ENCODE data around the gene CRBN.

Gene CRBN

DNA sequence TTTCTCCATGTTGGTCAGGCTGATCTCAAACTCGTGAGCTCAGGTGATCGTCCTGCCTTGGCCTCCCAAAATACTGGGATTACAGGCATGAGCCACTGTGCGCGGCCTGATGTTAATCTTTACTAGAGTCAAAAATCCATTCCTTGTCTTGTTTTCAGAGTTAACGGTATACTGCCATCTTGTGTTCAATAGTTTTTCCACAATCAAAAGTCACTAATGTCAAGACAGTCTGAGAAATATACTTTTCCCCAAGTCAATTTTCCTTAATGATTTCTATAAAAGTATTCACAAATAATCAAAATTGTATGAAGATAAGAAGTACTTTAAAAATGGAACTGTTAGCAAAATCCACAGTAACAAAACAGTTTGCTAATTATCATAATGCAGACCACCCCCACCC lies 8.5 kb downstream of the CRBN start:
- DNase-seq (ENCODE audit: low read depth), result no peak

DNA sequence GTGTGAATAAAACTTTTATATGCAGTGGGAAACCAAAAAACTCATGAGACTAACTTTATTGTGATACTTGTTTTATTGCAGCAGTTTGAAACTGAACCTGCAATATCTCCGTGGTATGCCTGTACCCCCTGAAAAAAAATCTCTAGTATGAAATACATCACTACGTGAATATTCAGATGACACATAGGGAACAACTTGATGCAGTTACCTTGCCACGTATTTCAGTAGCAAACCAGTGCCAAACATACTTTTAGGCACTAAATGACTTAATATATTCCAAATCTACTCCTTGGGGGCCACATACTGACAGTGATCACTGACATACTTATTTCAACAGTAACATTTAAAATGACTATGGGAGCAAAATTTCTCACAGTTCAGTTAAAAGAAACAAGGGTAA lies 13.8 kb downstream of the CRBN start:
- no peak for DNase-seq (ENCODE audit: low read depth)

DNA sequence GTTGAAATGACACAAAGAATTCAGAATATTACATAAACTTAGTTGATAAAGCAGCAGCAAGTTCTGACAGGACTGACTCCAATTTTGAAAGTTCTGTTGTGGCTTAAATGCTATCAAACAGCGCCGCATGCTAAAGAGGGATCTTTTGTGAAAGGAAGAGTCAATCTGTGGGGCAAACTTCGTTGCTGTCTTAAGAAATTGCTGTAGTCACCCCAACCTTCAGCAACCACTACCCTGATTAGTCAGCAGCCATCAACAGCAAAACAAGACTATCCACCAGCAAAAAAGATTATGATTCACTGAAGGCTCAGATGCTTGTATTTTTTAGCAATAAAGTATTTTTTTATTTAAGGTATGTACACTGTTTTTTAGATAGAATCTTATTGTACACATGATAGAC lies 14.2 kb downstream of the CRBN start:
- no peak for DNase-seq (ENCODE audit: low read depth)

DNA sequence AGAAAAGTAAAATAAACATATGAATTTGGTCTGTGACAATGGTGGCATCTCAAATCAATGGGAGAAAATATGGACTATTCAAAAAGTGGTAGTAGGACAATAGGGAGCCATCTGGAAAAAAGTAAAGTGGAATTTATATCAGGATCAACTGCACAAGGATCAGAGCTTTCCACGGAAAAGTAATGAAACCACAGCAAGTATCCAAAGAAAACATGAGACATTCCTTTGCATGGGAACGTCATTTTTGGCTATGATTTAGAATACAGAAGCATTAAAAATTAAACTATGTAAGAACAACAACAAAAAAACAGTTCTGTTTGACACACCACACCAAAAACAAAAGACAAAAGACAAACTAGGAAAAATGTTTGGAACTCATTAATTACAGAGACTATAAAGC lies 18.7 kb downstream of the CRBN start:
- no peak for DNase-seq (ENCODE audit: low read depth)

DNA sequence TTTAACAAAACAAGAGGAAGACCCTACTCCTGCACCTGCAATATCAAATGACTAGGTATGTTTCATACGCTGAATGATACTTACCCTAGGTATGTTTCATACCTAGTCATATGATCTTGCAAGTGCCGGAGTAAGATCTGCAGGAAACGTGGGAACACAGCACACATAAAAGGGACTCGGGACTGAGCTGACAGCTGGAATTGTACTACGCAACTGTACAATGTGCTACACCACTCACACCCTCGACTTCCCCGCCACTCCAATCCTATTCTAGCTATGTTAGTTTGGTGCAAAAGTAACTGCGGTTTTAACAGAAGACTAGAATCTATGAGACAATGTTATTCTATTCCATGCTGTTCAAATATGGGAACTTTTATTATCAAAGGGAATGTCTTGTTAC lies 22.0 kb downstream of the CRBN start:
- DNase-seq (ENCODE audit: low read depth), result no peak

DNA sequence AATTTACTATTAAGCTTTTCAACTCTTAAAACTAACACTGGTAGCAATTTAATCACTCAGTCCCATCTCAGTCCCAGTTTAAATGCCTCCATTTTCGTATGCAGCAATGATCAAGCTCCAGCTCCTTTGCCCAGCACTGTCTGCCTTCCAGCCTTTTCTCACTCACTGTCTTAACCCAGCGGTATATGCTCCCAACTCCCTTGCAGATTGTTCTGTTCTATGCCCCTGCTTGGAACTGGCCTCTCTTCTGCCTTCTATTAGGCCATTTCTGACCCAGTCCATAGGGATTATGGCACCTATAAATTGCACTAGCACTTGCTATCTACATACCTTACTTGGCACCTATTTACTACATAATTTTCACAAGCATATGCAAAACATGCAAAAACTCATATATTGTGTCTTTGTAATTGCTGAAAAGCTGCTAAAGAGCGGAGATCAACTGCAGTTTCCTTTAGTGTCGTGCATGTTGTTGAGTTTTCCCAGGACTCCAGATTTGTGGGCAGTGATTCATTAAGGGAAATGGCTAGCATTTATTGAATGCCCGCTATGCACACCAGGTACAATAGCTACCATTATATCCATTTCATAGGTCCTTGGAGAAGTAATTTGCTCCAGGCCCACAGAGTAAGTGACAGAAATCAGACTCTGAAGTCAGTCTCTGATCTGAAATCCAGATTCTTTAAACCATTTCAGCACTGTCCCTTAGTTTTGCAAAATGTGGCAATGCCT lies 24.4 kb downstream of the CRBN start:
- DNase-seq (ENCODE audit: low read depth), result no peak

DNA sequence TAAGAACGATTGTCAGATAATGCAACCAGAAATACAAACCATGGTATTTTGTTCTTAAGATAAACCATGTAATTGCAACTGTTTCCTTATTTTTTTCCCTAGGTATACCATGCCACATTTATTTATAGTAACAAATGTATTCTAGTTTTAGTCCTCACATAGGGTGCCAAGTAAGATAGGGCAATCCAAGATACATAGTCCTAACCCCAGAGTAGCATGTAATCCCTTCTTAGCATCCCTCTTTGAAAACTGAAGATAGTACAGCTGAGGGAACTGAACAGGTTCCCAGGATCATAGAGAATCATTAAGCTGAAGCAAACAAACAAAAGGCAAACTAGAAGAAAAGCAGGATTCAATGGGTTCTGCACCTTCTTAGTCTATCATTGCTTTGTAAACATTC lies 28.0 kb downstream of the CRBN start:
- no peak for DNase-seq (ENCODE audit: low read depth)

DNA sequence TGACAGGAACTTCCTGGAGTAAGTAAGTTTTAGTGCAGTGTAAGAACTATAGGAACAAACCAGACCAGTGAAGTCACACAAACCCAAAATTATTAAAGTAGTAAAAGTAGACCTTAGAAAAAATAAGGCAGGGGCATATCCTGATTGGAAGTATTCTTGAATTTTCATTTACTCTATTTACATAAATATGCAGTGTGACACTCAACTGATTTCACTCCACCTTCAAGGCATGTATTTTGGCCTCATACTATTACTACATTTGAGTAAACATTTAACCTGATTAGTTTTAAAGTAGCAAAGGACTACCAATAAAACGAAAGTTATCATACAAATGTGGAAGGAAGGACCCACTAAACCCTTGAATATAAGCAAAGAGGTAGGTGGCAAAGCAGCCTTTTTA lies 29.9 kb downstream of the CRBN start:
- no peak for DNase-seq (ENCODE audit: low read depth)

DNA sequence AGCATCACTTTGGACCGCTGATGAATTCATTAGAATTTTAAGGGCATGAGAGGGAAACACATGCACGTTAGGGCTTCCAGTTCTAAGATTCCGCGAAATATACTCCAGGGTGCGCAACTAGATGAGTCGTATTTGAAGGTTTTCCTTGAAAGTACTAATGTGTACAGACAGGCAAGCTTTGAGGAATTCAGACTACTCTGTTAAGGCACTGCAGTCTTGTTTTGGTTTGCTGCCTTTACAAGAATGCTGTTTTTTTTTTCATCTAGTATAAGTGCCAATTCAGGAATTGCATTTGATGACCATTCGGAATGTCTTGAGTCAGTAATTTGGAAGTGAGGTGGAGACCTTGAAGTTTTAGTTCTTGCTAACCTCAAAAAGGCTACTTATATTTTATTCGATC lies 33.7 kb downstream of the CRBN start:
- no peak for DNase-seq (ENCODE audit: low read depth)

DNA sequence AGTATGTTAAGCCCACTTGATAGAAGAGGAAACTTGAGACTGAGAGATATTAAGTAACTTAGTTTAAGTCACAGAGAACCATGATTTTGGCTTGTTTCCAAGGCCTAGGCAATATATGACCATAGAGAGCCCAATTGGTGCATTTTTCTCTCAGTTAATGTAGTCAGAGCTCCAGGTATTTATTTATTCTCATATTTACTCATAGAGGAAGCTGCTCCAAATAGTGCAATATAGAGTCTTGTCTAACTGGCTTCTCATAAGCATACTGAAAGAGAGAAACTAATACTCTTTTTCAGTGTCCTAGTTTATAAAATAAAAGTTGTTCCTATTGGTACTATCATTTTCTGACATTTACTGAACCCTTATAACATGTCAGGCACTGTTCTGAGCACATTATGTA lies 37.6 kb downstream of the CRBN start:
- DNase-seq (ENCODE audit: low read depth), result no peak

DNA sequence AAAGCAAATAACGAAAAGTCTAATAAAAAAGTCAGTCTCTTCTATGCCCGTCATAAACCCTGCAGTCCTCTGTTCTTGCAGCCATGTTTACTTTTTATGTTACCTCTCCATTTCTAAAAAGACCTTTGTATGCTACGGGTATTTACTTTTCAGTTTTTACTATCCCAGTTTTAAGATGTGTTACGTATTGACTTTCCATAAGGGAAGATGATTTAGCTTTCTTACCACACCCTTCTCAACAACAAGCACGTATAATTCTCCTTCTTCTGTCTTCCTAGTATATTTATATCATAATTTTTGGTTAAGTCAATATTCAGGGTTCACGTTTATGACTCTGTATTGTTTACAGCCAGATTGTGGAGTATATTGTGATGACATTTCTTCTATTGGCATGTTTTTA lies 42.0 kb downstream of the CRBN start:
- DNase-seq (ENCODE audit: low read depth), result no peak

DNA sequence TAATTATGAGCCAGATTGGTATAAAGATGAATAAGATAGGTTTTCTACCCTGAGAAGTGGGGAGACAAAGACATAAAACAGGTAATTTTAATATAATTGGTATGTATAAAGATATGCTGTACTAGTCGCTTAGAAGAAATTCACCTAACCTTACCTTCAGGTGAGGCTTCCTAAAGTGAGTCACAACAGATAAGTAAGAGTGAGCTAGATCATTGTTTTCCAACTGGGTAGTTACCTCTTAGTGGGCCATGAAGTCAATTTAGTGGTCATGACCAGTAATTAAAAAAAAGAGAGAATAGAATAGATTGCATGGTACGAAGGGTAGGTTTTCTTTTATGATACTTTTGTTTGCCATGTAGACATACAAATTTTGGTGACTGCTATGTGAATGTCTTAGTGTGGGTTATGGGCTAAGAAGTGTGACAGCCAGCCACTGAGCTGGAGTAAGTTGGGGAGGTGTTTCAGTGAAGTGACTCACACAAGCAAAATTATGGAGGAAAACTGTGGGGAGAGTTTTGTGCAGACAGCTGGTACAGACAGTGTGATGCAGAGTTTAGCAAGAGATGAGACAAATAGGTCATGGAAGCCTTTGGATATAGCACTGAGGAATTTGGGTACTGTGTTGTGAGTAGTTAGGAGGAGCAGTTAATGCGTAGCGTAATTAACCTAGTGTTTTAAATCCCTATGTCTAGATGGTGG lies 44.6 kb downstream of the CRBN start:
- DNase-seq (ENCODE audit: low read depth), result no peak

DNA sequence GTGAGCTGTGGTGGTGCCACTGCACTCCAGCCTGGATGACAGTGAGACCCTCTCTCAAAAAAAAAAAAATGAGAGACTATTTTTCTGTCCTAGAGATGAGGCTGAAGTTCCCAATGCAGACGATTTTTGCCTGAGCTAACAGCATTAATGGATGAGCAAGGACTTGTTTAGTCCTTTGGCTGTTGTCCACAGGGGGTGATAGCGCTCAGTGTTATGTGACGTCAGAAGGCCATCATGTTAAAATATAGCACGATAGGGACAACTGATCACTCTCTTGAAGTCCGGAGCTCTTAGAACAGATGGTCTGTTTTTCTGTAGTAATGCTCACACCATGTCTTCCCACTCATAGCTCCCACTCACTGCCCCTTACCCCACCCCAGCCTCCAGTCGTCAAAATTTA lies 46.0 kb downstream of the CRBN start:
- DNase-seq (ENCODE audit: low read depth), result no peak

DNA sequence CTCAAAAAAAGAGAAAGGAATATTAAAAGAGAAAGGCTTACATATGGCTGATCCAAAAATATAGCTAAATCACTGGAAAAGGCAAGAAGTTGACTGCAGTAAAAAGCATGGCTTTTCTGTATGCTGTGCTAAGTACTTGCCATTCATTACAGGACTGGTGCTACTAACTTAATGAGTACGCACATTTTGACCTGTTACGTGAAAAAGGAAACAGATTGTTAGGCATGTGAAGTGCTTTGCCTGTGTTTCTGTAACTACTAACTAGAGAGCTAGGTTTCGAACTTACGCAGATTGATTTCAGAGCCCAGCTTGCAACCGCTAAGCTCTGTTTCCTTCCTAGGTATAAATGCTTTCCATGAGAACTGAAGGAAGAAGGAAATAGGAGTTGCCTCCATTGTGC lies 49.9 kb downstream of the CRBN start:
- DNase-seq (ENCODE audit: low read depth), result no peak

DNA sequence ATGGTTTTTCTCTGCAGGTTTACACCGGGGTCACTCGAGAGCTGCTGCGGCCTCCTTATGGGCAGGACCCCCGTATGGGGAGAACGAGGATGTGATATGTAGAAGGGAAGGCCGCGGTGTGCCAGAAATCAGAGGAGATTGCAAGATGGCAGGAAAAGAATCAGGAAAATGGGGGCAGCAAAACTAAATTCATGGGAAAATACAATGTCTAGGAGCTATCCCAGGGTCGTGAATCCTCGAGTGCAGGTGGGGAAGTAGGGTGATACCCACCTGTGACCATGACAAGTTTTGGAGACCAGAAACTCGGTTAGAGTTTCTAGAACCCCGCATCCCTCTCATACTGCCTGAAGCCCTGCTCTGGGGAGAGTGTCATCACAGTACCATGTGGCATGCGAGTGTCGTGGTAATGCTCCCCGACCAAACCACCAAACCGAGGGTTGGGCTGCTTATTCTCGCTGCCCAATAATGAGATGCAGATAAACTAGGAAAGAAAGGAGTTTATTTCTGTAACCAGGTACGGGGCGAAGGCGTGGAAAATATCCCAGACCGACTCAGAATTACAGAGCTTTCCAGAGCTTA lies 52.0 kb downstream of the CRBN start:
- DNase-seq (ENCODE audit: low read depth), result no peak

DNA sequence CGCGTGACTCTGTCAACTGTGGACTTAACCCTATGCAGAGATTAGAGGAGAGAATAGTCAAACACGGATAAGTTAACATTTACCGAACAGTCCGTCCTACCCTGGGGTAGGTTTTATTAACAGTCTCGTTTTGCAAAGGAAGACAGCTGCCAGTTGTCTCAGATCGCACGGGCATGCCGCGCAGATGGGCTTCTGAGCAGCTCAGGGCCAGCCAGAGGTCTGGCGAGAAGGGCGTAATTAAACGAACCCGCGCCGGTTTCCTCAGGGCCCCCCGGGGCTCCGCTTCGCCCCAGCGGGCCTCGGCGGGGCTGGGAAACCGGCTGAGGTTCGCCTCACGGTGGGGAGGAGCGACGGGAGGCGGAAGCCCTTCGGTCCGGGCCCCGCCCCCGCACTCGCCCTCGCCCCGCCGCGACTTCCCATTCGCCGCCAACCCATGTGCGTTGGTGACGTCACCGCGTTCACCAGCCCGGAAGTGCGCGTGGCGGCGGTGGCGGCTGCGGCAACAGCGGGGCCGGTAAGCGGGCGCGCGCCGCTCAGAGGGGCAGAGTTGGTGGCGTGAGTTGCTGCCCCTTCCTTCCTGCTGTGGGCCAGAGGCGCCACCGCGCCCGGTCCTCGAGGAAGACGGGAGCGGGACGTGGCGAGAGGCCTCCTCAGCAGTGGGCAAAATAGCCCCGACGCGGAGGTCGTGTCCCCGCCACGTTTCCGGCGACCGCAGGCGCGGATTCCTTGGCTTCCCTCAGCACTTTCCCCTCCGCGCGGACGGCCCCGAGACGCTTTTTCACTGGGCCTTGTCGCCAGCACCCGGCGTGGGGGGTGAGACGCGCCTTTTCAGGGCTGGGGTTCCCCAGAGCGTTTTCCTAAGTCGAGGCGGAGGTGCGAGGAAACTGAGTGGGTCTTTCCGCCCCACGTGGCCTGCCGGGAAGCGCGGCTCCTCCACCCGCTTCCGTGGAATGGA lies 52.7 kb downstream of the CRBN start, which contains the start of gene TRNT1:
TSS of gene TRNT1 (plus strand) at position 464 of the 955 bp plus-strand sequence. CDS start 2,101 bp downstream, outside the sequence.
- DNase-seq (ENCODE audit: low read depth), result peak; percentile 95

DNA sequence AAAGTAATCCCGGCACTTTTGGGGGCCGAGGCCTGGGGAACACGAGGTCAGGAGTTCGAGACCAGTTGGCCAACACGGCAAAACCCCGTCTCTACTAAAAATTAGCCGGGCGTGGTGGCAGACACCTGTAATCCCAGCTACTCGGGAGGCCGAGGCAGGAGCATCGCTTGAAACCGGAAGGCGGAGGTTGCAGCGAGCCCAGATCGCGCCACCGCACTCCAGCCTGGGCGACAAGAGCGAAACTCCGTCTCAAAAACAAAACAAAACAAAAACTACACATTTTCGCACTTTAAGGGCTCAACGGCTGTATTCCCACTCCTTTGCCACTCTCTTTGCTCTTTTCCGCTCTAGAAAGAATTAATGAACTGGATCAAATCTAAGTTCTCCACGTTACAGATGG lies 53.5 kb downstream of the CRBN start:
- DNase-seq (ENCODE audit: low read depth), result no peak

DNA sequence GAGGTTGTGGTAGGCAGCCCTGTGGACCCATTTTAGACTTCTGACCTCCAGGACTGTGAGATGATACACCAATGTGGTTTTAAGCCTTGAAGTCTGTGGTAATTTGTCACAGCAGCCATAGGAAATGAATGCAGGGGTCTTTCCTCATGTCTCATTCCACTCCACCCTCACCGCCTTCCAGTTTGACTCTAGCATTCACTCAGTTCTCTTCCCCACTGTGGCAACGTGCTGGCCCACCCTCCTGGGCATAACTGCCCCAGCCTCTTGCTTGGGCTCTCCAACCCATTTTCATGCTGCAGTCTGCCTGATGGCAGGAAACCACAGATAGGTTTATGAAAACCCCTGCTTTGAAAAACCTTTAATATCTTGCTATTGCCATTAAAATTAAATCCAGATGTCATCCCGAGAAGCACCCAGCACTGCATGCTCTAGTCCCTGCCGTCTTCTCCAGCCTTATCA lies 60.1 kb downstream of the CRBN start:
- no peak for DNase-seq (ENCODE audit: low read depth)

DNA sequence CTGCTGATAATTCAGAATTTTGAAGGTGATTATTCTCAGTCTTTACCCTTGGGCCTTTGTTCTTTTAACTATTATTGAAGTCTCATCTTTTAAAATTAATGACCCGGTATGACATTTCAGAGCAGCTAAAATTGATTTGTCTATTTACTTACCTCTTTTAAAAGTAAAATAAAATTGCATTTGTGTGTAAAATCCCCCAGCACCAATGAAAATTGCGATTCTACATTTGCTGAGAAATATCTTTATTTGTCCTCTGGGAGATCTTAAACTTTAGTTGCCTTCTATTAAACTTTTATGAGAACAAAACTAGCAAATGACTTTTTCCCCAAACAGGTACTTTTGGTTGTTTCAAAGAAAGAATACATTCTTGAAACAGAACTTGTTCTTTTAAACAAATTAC lies 61.8 kb downstream of the CRBN start:
- no peak for DNase-seq (ENCODE audit: low read depth)

DNA sequence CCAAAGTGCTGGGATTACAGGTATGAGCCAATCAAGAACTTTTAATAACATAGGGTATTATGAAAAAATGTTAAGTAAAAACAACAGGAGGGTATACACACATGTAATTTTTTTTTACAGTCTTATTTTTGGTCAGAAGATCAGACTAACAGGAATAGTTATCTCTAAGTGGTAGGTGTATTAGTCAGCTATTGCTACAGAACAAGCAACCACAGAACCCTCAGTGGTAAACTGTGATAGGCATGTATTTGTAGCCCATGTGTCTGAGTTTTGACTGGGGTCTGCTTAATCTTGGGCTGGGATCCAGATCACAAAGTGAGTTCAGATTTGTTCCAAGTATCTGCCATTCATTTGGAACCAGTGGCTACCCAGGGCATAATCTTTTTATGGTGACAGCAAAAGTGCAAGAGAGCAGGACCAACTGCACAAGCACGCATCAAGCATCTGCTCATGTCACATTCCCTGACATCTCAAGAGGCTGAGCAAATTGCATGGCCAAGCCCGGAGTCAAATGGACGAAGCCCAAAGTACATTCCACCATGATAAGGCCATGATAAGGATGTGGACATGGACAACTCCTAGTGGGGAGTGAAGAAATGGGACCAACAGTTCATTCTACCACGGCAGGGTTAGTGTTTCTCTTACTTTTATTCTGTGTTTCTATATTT lies 66.3 kb downstream of the CRBN start:
- DNase-seq (ENCODE audit: low read depth), result no peak

DNA sequence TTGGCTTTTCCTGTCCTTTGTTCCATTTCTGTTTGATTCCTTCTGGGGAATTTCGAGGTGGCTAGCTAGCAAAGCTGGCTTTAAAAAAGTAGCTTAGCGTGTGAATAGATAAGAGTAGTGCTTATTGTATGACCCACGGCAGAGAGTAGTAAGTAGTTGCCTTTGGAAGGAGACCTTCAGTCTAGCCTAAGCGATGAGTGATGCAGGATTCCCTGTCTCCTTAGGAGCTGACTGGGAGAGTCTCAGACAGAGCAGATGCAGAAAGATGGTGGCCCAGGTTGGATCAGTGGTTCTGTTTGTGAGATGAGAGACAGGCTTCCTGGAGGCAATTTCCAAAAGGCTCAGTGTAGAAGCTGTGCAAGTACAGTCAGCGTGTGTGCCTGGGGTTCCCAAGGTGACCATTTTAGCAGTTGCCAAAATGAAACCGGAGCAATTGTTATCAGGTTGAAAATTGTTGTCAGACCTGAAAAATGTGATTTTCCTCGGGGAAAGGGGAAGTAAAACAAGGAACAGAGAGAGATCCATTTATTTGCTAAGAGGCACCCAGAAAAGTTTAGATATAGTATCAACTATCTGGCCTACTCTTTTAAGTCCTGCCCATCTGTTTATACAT lies 68.6 kb downstream of the CRBN start:
- DNase-seq (ENCODE audit: low read depth), result no peak
